MCF 10A (cell line): ENCODE data around the gene MAPKBP1. TPM values are rescaled to one million over a fixed set of nuclear protein-coding genes. Genes with fewer than 3 reads are reported as not detected.

Experiments
- BruUV-seq: library from RNA; stranded (reverse); fragments of 400-500 nt; replicated peaks from 2 replicates; lab custom pipeline; 2021; lab: Mats Ljungman, UMichigan
- CTCF ChIA-PET: fragments of 300-600 bp; sonication (Branson Sonifier 250); formaldehyde crosslinking; extraction: SDS; loops from one replicate; lab custom pipeline; 2021; ENCODE audit warnings: antibody characterized with exemption, inconsistent platforms; lab: Yijun Ruan, JAX
- POLR2A ChIA-PET: fragments of 300-600, 350-650 bp; sonication (Branson Sonifier 250); formaldehyde crosslinking; extraction: SDS; loops from one replicate; lab custom pipeline; 2020; ENCODE audit warnings: antibody characterized with exemption, inconsistent platforms; lab: Yijun Ruan, JAX
- DNase-seq: peaks from one replicate; pipeline ENCODE4 v3.0.0-alpha.2; 2018; ENCODE audit not compliant: unreplicated experiment
- H3K27ac Mint-ChIP-seq: one replicate; pipeline ENCODE4 v1.8.0; 2022; ENCODE audit warnings: mild to moderate bottlenecking, low read depth, mixed read lengths; ENCODE audit not compliant: unreplicated experiment
- H3K27me3 Mint-ChIP-seq: one replicate; pipeline ENCODE4 v1.8.0; 2022; ENCODE audit warnings: mixed read lengths; ENCODE audit not compliant: insufficient read depth, unreplicated experiment
- H3K36me3 Mint-ChIP-seq: one replicate; pipeline ENCODE4 v1.8.0; 2022; ENCODE audit warnings: mild to moderate bottlenecking, moderate library complexity, mixed read lengths; ENCODE audit not compliant: insufficient read depth, unreplicated experiment
- H3K4me1 Mint-ChIP-seq: one replicate; pipeline ENCODE4 v1.8.0; 2022; ENCODE audit warnings: mixed read lengths; ENCODE audit not compliant: insufficient read depth, unreplicated experiment
- H3K4me3 Mint-ChIP-seq: one replicate; pipeline ENCODE4 v1.8.0; 2022; ENCODE audit warnings: mild to moderate bottlenecking, moderate library complexity, mixed read lengths; ENCODE audit not compliant: unreplicated experiment
- H3K9me3 Mint-ChIP-seq: one replicate; pipeline ENCODE4 v1.8.0; 2022; ENCODE audit warnings: mixed read lengths; ENCODE audit not compliant: unreplicated experiment
- intact Hi-C: fragments of 100-400 bp; cut with micrococcal nuclease; formaldehyde crosslinking; loops from 2 replicates; pipeline ENCODE4 v1.14.1; 2022
- total RNA-seq: library from RNA; stranded (reverse); gene quantifications from 2 replicates; pipeline ENCODE4 v1.2.3, GENCODE V29; 2022
- TF ChIP-seq, protein P1 (sequence below): fragments of 200-600 bp; IDR thresholded peaks from one replicate; pipeline ENCODE4 v1.8.0; 2022; ENCODE audit warnings: antibody characterized with exemption, mild to moderate bottlenecking; ENCODE audit not compliant: unreplicated experiment

The MAPKBP1 gene
- total RNA-seq, 1 experiment from 2014 or later, result 35.0 TPM

- Mint-ChIP-seq H3K9me3 (no peaks in the 10 kb centered on the region), H3K27me3 (no peaks in the 10 kb centered on the region)
Observed at GRCh38 chr15:41854443-41854842, 80.2 kb downstream of the MAPKBP1 start.

GRCh38 chr15:41855261-41855961, 81.1 kb downstream of the MAPKBP1 start:
- Mint-ChIP-seq H3K36me3 (peaks cover 11% of the 10 kb centered on the region), H3K9me3 (no peaks in the 10 kb centered on the region), H3K4me3 (no peak overlapping the region), H3K27ac (no peak overlapping the region), H3K27me3 (no peaks in the 10 kb centered on the region), H3K4me1 (no peaks in the 10 kb centered on the region)
- ChIA-PET CTCF (interaction anchor here (1.2 kb wide), 1 partner anchor 81 kb away, joined by 5 read pairs; the partner anchor contains the start of gene MAPKBP1), POLR2A (no interaction called here)
- intact Hi-C loops, result no loop called here
- DNase-seq, result no peak
- TF ChIP-seq, protein P1, sequence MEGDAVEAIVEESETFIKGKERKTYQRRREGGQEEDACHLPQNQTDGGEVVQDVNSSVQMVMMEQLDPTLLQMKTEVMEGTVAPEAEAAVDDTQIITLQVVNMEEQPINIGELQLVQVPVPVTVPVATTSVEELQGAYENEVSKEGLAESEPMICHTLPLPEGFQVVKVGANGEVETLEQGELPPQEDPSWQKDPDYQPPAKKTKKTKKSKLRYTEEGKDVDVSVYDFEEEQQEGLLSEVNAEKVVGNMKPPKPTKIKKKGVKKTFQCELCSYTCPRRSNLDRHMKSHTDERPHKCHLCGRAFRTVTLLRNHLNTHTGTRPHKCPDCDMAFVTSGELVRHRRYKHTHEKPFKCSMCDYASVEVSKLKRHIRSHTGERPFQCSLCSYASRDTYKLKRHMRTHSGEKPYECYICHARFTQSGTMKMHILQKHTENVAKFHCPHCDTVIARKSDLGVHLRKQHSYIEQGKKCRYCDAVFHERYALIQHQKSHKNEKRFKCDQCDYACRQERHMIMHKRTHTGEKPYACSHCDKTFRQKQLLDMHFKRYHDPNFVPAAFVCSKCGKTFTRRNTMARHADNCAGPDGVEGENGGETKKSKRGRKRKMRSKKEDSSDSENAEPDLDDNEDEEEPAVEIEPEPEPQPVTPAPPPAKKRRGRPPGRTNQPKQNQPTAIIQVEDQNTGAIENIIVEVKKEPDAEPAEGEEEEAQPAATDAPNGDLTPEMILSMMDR, result no peak
- no TSS peak for BruUV-seq

More at GRCh38 chr15:41854443-41854842, 80.2 kb downstream of the MAPKBP1 start:
- BruUV-seq, result no TSS peak
- POLR2A ChIA-PET, result no interaction called here
- H3K4me3 Mint-ChIP-seq, result no peak overlapping the region
- TF ChIP-seq, protein P1, result no peak
- no peaks in the 10 kb centered on the region for H3K4me1 Mint-ChIP-seq
- H3K27ac Mint-ChIP-seq, result no peak overlapping the region
- peaks cover 11% of the 10 kb centered on the region for H3K36me3 Mint-ChIP-seq
- CTCF ChIA-PET, result interaction anchor here (1.2 kb wide), 1 partner anchor 80 kb away, joined by 5 read pairs; the partner anchor contains the start of gene MAPKBP1
- peak; percentile 16 for DNase-seq
- intact Hi-C loops, result no loop called here

- Mint-ChIP-seq H3K4me1 (no peaks in the 10 kb centered on the region), H3K36me3 (peaks cover 5% of the 10 kb centered on the region), H3K4me3 (no peak overlapping the region), H3K9me3 (no peaks in the 10 kb centered on the region), H3K27me3 (no peaks in the 10 kb centered on the region), H3K27ac (no peak overlapping the region)
- TF ChIP-seq, protein P1, result no peak
- intact Hi-C loops, result no loop called here
- DNase-seq, result no peak
- ChIA-PET CTCF (no interaction called here), POLR2A (no interaction called here)
- no TSS peak for BruUV-seq
Observed at GRCh38 chr15:41856262-41856661, 82.0 kb downstream of the MAPKBP1 start.

DNA sequence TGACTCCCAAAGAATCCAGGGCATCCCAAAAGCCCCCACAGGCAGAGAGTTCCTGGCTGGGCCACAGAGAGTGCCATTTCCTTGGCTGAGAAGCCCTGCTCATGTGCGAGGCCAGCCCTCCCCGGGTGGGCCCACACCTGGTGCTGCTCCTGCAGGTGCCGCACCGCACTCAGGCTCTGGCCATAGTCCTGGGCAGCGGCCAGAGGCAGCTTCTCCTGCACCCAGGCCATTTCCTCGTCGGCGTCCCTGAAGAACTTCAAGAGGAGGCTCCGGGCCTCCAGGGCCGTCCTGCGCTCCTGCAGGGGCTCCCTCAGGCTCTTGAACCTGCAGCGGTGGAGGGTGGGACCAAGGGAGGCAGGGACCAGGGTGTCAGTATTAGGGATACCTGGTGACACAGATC, 82.4 kb downstream of the MAPKBP1 start:
- Mint-ChIP-seq H3K27me3 (no peaks in the 10 kb centered on the region), H3K27ac (no peak overlapping the region), H3K9me3 (no peaks in the 10 kb centered on the region), H3K36me3 (peaks cover 5% of the 10 kb centered on the region), H3K4me3 (no peak overlapping the region), H3K4me1 (no peaks in the 10 kb centered on the region)
- intact Hi-C loops, result no loop called here
- no TSS peak for BruUV-seq
- DNase-seq, result no peak
- ChIA-PET CTCF (no interaction called here), POLR2A (interaction anchor here (0.6 kb wide), 1 partner anchor 14 kb away, joined by 3 read pairs; no protein-coding TSS in a partner anchor)
- TF ChIP-seq, protein P1, result no peak
